Measurements from ENCODE around the gene FBXO27. TPM values are rescaled to one million over a fixed set of nuclear protein-coding genes. Genes with fewer than 3 reads are reported as not detected.

FBXO27 gene
- total and polyA plus RNA-seq, 7 donors = 0.03 to 10.7 (median 0.77) TPM

DNA sequence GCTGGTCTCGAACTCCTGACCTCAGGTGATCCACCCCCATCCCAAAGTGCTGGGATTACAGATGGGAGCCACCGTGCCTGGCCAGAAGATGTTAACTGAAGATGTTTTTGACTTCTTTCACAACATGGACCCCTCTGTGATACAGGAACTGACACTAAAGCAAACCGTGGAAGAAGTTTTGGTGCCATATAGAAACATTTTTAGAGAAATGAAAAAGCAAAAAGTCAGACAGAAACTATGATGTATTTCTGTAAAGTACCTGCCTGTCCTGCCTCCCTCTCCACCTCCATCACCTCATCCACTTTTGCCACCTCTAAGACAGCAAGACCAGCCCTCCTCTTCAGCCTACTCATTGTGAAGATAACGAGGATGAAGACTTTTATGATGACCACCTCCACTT is 11.3 kb downstream of the FBXO27 start:
- intact Hi-C loops (cut with DNase I) = no loop called here
- Histone ChIP-seq H3K27me3 (ENCODE audit: insufficient read depth in 3 of 3, low read length in 2 of 3) (no peaks in the 10 kb centered on the region), H3K27ac (no peak overlapping the region), H3K36me3 (ENCODE audit: insufficient read depth in 1 of 2, low read depth in 1 of 2) (no peaks in the 10 kb centered on the region), H3K9me3 (no peaks in the 10 kb centered on the region), H3K4me1 (no peaks in the 10 kb centered on the region), H3K4me3 (no peak overlapping the region)
- DNase-seq (no peak), ATAC-seq (no peak)
- TF ChIP-seq, protein P1, sequence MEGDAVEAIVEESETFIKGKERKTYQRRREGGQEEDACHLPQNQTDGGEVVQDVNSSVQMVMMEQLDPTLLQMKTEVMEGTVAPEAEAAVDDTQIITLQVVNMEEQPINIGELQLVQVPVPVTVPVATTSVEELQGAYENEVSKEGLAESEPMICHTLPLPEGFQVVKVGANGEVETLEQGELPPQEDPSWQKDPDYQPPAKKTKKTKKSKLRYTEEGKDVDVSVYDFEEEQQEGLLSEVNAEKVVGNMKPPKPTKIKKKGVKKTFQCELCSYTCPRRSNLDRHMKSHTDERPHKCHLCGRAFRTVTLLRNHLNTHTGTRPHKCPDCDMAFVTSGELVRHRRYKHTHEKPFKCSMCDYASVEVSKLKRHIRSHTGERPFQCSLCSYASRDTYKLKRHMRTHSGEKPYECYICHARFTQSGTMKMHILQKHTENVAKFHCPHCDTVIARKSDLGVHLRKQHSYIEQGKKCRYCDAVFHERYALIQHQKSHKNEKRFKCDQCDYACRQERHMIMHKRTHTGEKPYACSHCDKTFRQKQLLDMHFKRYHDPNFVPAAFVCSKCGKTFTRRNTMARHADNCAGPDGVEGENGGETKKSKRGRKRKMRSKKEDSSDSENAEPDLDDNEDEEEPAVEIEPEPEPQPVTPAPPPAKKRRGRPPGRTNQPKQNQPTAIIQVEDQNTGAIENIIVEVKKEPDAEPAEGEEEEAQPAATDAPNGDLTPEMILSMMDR (IDR thresholded peaks at IDR 0.05) = no peak
- 82 to 83% (median 83%) methylated on average over 4 of the region's 4 CpGs for WGBS, 3 donors

DNA sequence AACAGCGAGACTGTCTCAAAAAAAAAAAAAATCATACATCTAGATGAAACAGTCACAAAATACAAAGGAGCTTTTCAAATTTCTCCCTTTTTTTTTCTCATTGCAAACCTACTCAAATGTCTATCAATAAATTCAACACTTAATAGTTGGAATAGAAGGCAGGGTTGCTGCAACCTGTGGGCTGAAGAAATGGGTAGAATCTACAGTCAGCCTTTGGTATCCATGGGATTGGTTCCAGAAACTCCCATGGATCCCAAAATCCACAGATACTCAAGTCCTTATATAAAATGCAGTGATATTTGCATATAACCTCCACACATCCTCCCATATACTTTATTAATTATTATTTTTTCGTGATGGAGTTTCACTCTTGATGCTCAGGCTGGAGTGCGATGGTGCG is 14.7 kb downstream of the FBXO27 start:
- Histone ChIP-seq H3K9me3 (no peaks in the 10 kb centered on the region), H3K27ac (no peak overlapping the region), H3K36me3 (ENCODE audit: insufficient read depth in 1 of 2, low read depth in 1 of 2) (no peaks in the 10 kb centered on the region), H3K4me1 (no peaks in the 10 kb centered on the region), H3K27me3 (ENCODE audit: insufficient read depth in 3 of 3, low read length in 2 of 3) (no peaks in the 10 kb centered on the region), H3K4me3 (no peak overlapping the region)
- intact Hi-C loops (cut with DNase I) = no loop called here
- ATAC-seq = no peak
- DNase-seq = no peak
- 81 to 94% (median 89%) methylated on average over 4 of the region's 4 CpGs for WGBS, 3 donors
- TF ChIP-seq, protein P1 (IDR thresholded peaks at IDR 0.05) = no peak

DNA sequence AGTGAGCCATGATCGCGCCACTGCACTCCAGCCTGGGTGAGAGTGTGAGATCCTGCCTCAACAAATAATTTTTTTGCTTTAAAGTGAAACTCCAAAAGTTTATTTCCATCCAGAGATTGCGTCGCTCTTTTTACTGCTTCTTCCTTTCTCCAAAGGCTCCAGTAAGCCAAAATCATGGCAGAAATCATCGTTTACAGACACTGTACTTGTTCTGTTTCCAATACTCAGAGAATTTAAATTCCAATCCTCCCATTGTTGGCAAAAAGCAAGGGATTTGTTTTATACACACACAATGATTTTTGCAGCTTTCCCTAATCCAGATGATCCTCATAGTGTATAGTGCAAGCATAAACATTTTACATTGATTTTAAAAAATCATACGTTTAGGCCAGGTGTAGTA is 15.3 kb downstream of the FBXO27 start:
- ATAC-seq (no peak), DNase-seq (no peak)
- Histone ChIP-seq H3K36me3 (ENCODE audit: insufficient read depth in 1 of 2, low read depth in 1 of 2) (no peaks in the 10 kb centered on the region), H3K9me3 (no peaks in the 10 kb centered on the region), H3K27me3 (ENCODE audit: insufficient read depth in 3 of 3, low read length in 2 of 3) (no peaks in the 10 kb centered on the region), H3K4me3 (no peak overlapping the region), H3K4me1 (no peaks in the 10 kb centered on the region), H3K27ac (no peak overlapping the region)
- TF ChIP-seq, protein P1 (IDR thresholded peaks at IDR 0.05) = no peak
- 67 to 71% (median 69%) methylated on average over 6 of the region's 6 CpGs for WGBS, 3 donors
- intact Hi-C loops (cut with DNase I) = no loop called here

DNA sequence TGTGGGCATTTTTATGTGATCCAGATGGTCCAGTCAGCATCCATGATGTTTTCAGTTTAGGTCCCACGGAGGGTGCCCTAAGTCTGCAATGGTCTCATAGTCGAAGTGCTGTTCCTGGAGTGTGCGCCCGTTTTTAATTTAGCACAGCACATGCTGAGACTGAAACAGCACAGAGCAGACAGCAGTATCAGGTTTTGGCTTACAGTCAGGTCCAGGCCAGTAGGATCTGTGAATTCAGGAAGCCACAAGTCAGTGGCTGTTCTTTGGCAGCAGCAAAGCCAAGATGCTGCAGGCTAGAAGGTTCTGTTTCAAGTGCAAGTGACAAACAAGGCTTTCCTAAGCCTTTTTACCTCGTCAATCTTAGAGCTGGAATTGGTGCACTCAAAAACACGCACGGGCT is 18.3 kb downstream of the FBXO27 start:
- ATAC-seq (no peak), DNase-seq (no peak)
- no peak overlapping the region for H3K27ac ChIP-seq
- H3K27me3 ChIP-seq (ENCODE audit: insufficient read depth in 3 of 3, low read length in 2 of 3) = no peaks in the 10 kb centered on the region
- H3K9me3 ChIP-seq = no peaks in the 10 kb centered on the region
- TF ChIP-seq, protein P1 (IDR thresholded peaks at IDR 0.05) = no peak
- intact Hi-C loops (cut with DNase I) = no loop called here
- WGBS, 3 donors = 59 to 72% (median 62%) methylated on average over 7 of the region's 7 CpGs
- H3K36me3 ChIP-seq (ENCODE audit: insufficient read depth in 1 of 2, low read depth in 1 of 2) = no peaks in the 10 kb centered on the region
- H3K4me3 ChIP-seq = no peak overlapping the region
- no peaks in the 10 kb centered on the region for H3K4me1 ChIP-seq

DNA sequence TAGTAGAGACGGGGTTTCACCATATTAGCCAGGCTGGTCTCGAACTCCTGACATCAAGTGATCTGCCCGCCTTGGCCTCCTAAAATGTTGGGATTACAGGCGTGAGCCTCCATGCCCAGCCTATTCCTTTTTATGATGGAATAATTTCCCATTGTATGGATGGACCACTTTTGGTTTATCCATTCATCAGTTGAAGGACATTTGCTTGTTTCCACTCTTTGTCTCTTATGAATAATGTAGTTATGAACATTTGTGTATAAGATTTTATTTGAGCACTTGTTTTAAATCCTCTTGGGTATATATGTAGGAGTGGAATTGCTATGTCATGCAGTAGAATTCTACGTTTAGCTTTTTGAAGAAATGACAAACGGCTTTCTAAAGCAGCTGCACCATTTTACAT is 23.3 kb downstream of the FBXO27 start:
- Histone ChIP-seq H3K4me1 (no peaks in the 10 kb centered on the region), H3K4me3 (no peak overlapping the region), H3K27me3 (ENCODE audit: insufficient read depth in 3 of 3, low read length in 2 of 3) (no peaks in the 10 kb centered on the region), H3K9me3 (no peaks in the 10 kb centered on the region), H3K27ac (no peak overlapping the region), H3K36me3 (ENCODE audit: insufficient read depth in 1 of 2, low read depth in 1 of 2) (no peaks in the 10 kb centered on the region)
- WGBS, 3 donors = 66 to 77% (median 69%) methylated on average over 6 of the region's 6 CpGs
- ATAC-seq (no peak), DNase-seq (no peak)
- intact Hi-C loops (cut with DNase I) = no loop called here
- TF ChIP-seq, protein P1 (IDR thresholded peaks at IDR 0.05) = no peak
